Spleen (tissue), 11 donors: ENCODE results near the gene RSPRY1. TPM values are rescaled to one million over a fixed set of nuclear protein-coding genes. Genes with fewer than 3 reads are reported as not detected.
A peak's percentile ranks its signal among the peaks of the same experiment; 100 is the strongest.
"Not testable (repeated sequence)": the region's sequence is repeated elsewhere in the genome, so short reads cannot be mapped to it uniquely, and the experiment has no call there.

Experiments used
- DNase-seq: peaks from one replicate; pipeline ENCODE4 v3.0.0-alpha.2; 2020
- H3K27ac ChIP-seq, 8 donors: fragments of 200-600 bp; sonication (generic) in 7 of 8; 1 replicate in 4 of 8; 2 replicates in 4 of 8; pipeline versions ENCODE4 v1.5.0 to v1.8.0; 2016 to 2021; ENCODE audit warnings: inconsistent platforms in 4 of 8, mild to moderate bottlenecking in 4 of 8, moderate library complexity in 1 of 8
- H3K27me3 ChIP-seq, 7 donors: fragments of 200-600 bp; sonication (generic) in 6 of 7; replicated peaks in 1 of 7; 1 replicate in 4 of 7; 2 replicates in 3 of 7; pipeline versions ENCODE4 v1.5.0 to v1.8.0; 2016 to 2021; ENCODE audit warnings: inconsistent platforms in 3 of 7, mild to moderate bottlenecking in 1 of 7
- H3K36me3 ChIP-seq, 6 donors: fragments of 200-600 bp; sonication (generic) in 5 of 6; 1 replicate in 4 of 6; 2 replicates in 2 of 6; pipeline versions ENCODE4 v1.5.0 to v1.8.0; 2016 to 2021; ENCODE audit warnings: inconsistent platforms in 2 of 6
- H3K4me1 ChIP-seq, 6 donors: fragments of 200-600 bp; sonication (generic) in 5 of 6; 1 replicate in 3 of 6; 2 replicates in 3 of 6; pipeline versions ENCODE4 v1.5.0 to v1.8.0; 2016 to 2021; ENCODE audit warnings: inconsistent platforms in 3 of 6
- H3K4me3 ChIP-seq, 8 donors: fragments of 200-600 bp; sonication (generic) in 7 of 8; 1 replicate in 4 of 8; 2 replicates in 4 of 8; pipeline versions ENCODE4 v1.5.0 to v1.8.0; 2016 to 2021; ENCODE audit warnings: inconsistent platforms in 4 of 8, mild to moderate bottlenecking in 4 of 8, moderate library complexity in 2 of 8
- H3K9me3 ChIP-seq, 8 donors: fragments of 200-600 bp; sonication (generic) in 7 of 8; 1 replicate in 4 of 8; 2 replicates in 4 of 8; pipeline versions ENCODE4 v1.5.0 to v1.8.0; 2016 to 2021; ENCODE audit warnings: inconsistent platforms in 4 of 8
- POLR2A ChIP-seq, 3 donors: fragments of 450-650 bp; IDR thresholded peaks; one replicate each; pipeline ENCODE4 v1.5.1; 2017; ENCODE audit warnings: antibody characterized with exemption in 3 of 3, mild to moderate bottlenecking in 1 of 3
- POLR2AphosphoS5 ChIP-seq, 3 donors: sonication (generic); formaldehyde crosslinking; IDR thresholded peaks; one replicate each; pipeline ENCODE4 v1.5.1; 2017; ENCODE audit warnings: antibody characterized with exemption in 3 of 3
- WGBS, 5 donors: extraction: QIAGEN DNeasy Blood & Tissue Kit in 3 of 5; methylation state at CpG; one replicate each; pipeline versions ENCODE4 v1.1.5 to v1.1.7; 2013 to 2018; 5-methylcytosine and 5-hydroxymethylcytosine counted together
- intact Hi-C: fragments of 100-400 bp; cut with DNase I; formaldehyde crosslinking; loops from one replicate; pipeline ENCODE4 v1.15.0; 2023; ENCODE audit warnings: low total_unique reads
- polyA plus RNA-seq, 3 donors: library from polyadenylated mRNA; stranded (reverse); fragments of 200-250 nt; gene quantifications; one replicate each; pipeline ENCODE4 v1.2.1, GENCODE V29; 2013
- total RNA-seq, 7 donors: library from RNA; depleted of rRNA in 3 of 7; stranded (reverse); fragments of >200 nt in 3 of 7; fragmentation: NEBNext Ultra II Directional in 4 of 7; extraction: Animal tissue kit (Norgen Biotek cat#: 25700) in 4 of 7; gene quantifications; one replicate each; pipeline versions ENCODE4 v1.1.0 to v1.2.1, GENCODE V29; 2016 to 2021
- TF ChIP-seq, protein P1 (sequence below), 11 experiments: fragments of 200-600 bp in 7 of 11; fragments of 450-650 bp in 4 of 11; sonication (generic) in 4 of 11; IDR thresholded peaks in 8 of 11; conservative IDR thresholded peaks in 3 of 11; 1 replicate in 7 of 11; 2 replicates in 4 of 11; pipeline versions ENCODE4 v1.4.0 to v1.8.0; 2016 to 2021; ENCODE audit warnings: antibody characterized with exemption in 11 of 11, inconsistent platforms in 4 of 11, mild to moderate bottlenecking in 1 of 11
- donor health status: healthy with polysubstance abuse.
- donor health status: DM: no; HTN: no; CAD: no; lungs with moderate emphysema.
- donor health status: DM: no; HTN: no; CAD: no.
- donor health status: Bipolar disorder and iron deficiency.
- donor health status: healthy.
- donor health status: DM: no; HTN: no; CAD: no.
- donor health status: DM: yes; HTN: yes; CAD: no.

RSPRY1 gene
- total and polyA plus RNA-seq, 10 donors, result 7.3 to 38.8 (median 29.4) TPM

DNA sequence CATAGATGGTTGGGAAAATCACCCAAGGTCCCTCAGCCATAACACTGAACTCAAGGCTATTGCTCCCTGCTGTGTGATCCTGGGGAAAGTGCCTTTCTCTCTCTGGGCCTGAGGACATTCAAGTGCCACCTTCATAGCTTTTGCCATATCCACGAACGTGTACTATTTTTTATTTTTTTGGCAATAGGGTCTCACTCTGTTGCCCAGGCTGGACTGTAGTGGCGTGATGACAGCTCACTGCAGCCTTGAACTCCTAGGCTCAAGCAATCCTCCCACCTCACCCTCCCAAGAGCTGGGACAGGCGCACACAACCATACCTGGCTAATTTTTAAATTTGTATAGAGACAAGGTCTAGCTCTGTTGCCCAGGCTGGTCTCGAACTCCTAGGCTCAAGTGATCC lies 87.7 kb downstream of the RSPRY1 start:
- intact Hi-C loops, result no loop called here
- H3K9me3 ChIP-seq, result no peaks in the 10 kb centered on the region
- 85 to 94% (median 94%) methylated on average over 5 of the region's 5 CpGs for WGBS, 5 donors

DNA sequence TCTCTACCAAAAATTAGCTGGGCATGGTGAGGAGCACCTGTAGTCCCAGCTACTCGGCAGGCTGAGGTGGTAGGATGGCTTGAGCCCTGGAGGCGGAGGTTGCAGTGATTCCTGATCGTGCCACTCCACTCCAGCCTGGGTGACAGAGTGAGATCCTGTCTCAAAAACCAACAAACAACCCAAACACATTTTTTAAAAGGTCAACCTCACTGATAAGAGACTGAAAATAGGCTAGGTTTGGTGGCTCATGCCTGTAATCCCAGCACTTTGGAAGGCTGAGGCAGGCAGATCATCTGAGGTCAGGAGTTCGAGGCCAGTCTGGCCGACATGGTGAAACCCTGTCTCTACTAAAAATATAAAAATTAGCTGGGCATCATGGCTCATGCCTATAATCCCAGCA lies 89.8 kb downstream of the RSPRY1 start:
- peaks cover 4 to 67% (median 25%) of the 10 kb centered on the region in 6 donors for H3K4me1 ChIP-seq
- peak overlapping the region in 6 of 8 donors; percentile 29 to 68 (median 61) for H3K27ac ChIP-seq
- 73 to 80% (median 75%) methylated on average over 5 of the region's 5 CpGs for WGBS, 5 donors
- H3K9me3 ChIP-seq, intact Hi-C loops, DNase-seq, H3K4me3 ChIP-seq, H3K36me3 ChIP-seq, H3K27me3 ChIP-seq: not testable (repeated sequence)

More for the DNA sequence above, 87.7 kb downstream of the RSPRY1 start:
- Histone ChIP-seq H3K27me3 (peaks cover 0 to 4% (median 0%) of the 10 kb centered on the region in 7 donors), H3K4me3 (no peak overlapping the region), H3K27ac (no peak overlapping the region), H3K4me1 (peaks cover 4 to 66% (median 31%) of the 10 kb centered on the region in 6 donors), H3K36me3 (no peaks in the 10 kb centered on the region)
- no peak for TF ChIP-seq POLR2A (IDR thresholded peaks at IDR 0.05)
- TF ChIP-seq, protein P1, sequence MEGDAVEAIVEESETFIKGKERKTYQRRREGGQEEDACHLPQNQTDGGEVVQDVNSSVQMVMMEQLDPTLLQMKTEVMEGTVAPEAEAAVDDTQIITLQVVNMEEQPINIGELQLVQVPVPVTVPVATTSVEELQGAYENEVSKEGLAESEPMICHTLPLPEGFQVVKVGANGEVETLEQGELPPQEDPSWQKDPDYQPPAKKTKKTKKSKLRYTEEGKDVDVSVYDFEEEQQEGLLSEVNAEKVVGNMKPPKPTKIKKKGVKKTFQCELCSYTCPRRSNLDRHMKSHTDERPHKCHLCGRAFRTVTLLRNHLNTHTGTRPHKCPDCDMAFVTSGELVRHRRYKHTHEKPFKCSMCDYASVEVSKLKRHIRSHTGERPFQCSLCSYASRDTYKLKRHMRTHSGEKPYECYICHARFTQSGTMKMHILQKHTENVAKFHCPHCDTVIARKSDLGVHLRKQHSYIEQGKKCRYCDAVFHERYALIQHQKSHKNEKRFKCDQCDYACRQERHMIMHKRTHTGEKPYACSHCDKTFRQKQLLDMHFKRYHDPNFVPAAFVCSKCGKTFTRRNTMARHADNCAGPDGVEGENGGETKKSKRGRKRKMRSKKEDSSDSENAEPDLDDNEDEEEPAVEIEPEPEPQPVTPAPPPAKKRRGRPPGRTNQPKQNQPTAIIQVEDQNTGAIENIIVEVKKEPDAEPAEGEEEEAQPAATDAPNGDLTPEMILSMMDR (IDR thresholded peaks at IDR 0.05 in 8 of 11, conservative IDR thresholded peaks at IDR 0.05 in 3 of 11), result no peak
- no peak for TF ChIP-seq POLR2AphosphoS5 (IDR thresholded peaks at IDR 0.05)
- no peak for DNase-seq

DNA sequence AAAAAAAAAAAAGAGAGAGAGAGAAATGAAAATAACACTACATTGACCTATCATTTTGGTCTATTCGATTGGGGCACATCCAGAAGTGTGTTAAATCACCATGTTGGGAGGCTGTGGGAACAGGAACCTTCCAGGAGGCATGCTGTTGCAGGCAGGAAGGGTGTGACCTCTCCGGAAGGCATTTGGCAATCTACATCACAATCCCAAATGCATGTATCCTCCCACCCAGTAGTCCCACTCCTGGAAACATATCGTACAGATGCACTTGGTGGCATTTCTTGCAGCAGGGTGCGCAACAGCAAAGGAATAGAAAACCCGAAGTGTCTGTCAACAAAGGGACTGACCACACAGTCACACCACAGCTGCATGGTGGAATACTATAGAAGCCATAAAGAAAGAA lies 90.5 kb downstream of the RSPRY1 start:
- Histone ChIP-seq H3K4me3 (no peak overlapping the region), H3K4me1 (peaks cover 4 to 68% (median 25%) of the 10 kb centered on the region in 6 donors), H3K27ac (peak overlapping the region in 7 of 8 donors; percentile 6 to 68 (median 55)), H3K9me3 (no peaks in the 10 kb centered on the region), H3K36me3 (no peaks in the 10 kb centered on the region), H3K27me3 (peaks cover 0 to 6% (median 0%) of the 10 kb centered on the region in 7 donors)
- intact Hi-C loops, result no loop called here
- no peak for DNase-seq
- WGBS, 5 donors, result 31 to 56% (median 37%) methylated on average over 5 of the region's 5 CpGs
- TF ChIP-seq POLR2AphosphoS5 (IDR thresholded peaks at IDR 0.05) (peak in 1 of 3 donors; percentile 58), POLR2A (IDR thresholded peaks at IDR 0.05) (no peak)

DNA sequence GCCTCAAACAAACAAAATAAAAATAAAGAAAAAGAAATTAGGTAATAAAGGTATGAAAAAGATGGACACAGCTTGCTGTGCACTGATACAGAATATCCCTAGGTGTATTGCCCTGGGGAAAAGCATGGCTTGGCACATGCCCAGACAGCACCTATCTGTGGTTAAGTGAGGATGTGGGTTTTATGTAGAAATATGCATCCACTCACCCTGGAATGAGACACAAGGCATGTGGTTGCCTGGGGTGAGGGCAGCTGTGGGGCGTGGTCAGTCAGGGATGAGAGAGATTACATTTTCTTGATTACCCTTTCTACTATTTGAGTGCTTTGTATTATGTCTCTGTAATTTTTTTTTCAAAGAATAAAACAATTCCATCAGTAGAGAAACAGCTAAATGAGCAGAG lies 91.5 kb downstream of the RSPRY1 start:
- peak overlapping the region in 3 of 8 donors; percentile 29 to 68 (median 50) for H3K27ac ChIP-seq

DNA sequence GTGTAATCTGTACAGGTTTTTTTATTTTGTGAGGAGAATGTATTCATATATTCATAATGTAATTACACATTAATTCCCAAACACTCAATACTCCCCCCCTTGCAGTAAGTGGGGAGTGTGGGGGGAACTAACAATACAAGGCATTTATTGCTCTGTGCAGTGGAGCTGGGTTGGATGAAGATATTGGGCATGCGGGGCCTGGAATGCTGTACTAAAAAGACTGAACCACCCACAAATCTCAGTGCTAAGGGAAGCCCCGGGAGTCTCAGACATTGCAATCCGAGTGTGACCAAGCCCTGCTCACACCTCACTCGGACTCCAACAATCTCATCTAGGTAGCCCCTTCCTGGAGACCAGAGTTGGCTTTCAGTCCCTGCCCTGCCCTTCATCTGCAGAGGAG lies 92.4 kb downstream of the RSPRY1 start:
- H3K27me3 ChIP-seq, result peaks cover 0 to 20% (median 4%) of the 10 kb centered on the region in 7 donors
- no peak overlapping the region for H3K4me3 ChIP-seq
- no peak for DNase-seq
- H3K27ac ChIP-seq, result peak overlapping the region in 4 of 8 donors; percentile 66 to 79 (median 70)
- intact Hi-C loops, result no loop called here
- TF ChIP-seq POLR2A (IDR thresholded peaks at IDR 0.05) (no peak), POLR2AphosphoS5 (IDR thresholded peaks at IDR 0.05) (no peak)
- TF ChIP-seq, protein P1 (IDR thresholded peaks at IDR 0.05 in 8 of 11, conservative IDR thresholded peaks at IDR 0.05 in 3 of 11), result no peak
- 70 to 98% (median 82%) methylated on average over 2 to 4 of the region's 4 CpGs for WGBS, 5 donors
- no peaks in the 10 kb centered on the region for H3K36me3 ChIP-seq
- peaks cover 4 to 80% (median 29%) of the 10 kb centered on the region in 6 donors for H3K4me1 ChIP-seq
- H3K9me3 ChIP-seq, result no peaks in the 10 kb centered on the region

More for the DNA sequence above, 91.5 kb downstream of the RSPRY1 start:
- TF ChIP-seq POLR2AphosphoS5 (IDR thresholded peaks at IDR 0.05) (no peak), POLR2A (IDR thresholded peaks at IDR 0.05) (no peak)
- TF ChIP-seq, protein P1 (IDR thresholded peaks at IDR 0.05 in 8 of 11, conservative IDR thresholded peaks at IDR 0.05 in 3 of 11), result no peak
- Histone ChIP-seq H3K9me3 (no peaks in the 10 kb centered on the region), H3K4me1 (peaks cover 4 to 71% (median 26%) of the 10 kb centered on the region in 6 donors), H3K27me3 (peaks cover 0 to 11% (median 0%) of the 10 kb centered on the region in 7 donors), H3K4me3 (no peak overlapping the region), H3K36me3 (no peaks in the 10 kb centered on the region)
- intact Hi-C loops, result no loop called here
- DNase-seq, result no peak
- WGBS, 5 donors, result 17 to 44% (median 29%) methylated on average over 1 of the region's 1 CpG
